ENCODE results near the gene C1orf141. TPM values are rescaled to one million over a fixed set of nuclear protein-coding genes. Genes with fewer than 3 reads are reported as not detected.
"Not testable (repeated sequence)": the region's sequence is repeated elsewhere in the genome, so short reads cannot be mapped to it uniquely, and the experiment has no call there.

C1orf141 gene
- total RNA-seq, 3 donors from 2014 or later: not detected

DNA sequence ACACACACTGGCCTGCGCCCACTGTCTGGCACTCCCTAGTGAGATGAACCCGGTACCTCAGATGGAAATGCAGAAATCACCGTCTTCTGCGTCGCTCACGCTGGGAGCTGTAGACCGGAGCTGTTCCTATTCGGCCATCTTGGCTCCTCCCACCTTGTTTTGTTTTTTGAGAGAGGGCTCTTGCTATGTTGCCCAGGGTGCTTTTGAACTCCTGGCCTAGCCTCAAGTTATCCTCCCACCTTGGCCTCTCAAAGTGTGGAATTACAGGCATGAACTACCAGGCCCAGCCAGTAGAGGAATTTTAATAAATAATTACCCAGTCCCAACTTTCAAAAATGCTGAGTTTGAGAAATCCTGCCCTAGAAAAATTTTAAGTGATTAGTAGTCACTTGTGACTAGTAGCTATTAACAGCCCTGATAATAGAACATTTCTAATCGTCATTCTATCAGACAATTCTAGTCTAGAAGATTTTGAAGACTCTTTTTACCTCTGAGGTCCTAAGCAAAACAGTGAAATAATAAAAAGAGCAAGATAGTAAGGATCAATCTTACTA, 49.9 kb downstream of the C1orf141 start:
- H3K36me3 ChIP-seq: no peaks in the 10 kb centered on the region
- intact Hi-C loops (cut with DNase I; ENCODE audit: low total_unique reads): no loop called here
- no peak for TF ChIP-seq POLR2AphosphoS5 (IDR thresholded peaks at IDR 0.05)
- no peaks in the 10 kb centered on the region for H3K4me1 ChIP-seq
- H3K27me3 ChIP-seq: no peaks in the 10 kb centered on the region
- no peak for DNase-seq (ENCODE audit: low spot score in 2 of 2)
- H3K27ac ChIP-seq: no peak overlapping the region
- no peak overlapping the region for H3K4me3 ChIP-seq
- H3K9me3 ChIP-seq: no peaks in the 10 kb centered on the region

DNA sequence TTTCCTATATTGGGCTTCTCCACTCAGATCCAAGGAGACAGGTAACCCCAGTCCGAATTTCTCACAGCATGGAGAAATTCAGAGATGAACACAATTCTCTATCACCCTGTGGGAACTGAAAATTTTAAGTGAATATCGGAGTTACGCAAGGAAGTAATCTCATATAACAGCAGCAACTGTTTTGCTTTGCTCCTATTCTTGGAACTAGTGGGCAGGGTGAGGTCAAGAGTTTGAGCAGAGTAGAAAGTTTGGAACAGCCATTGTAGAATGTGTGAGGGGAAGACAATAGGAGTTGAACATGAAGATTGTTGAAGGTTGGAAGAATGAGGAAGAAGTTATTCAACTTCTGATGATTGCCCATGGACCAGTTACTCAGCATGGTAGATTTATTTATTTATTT, 56.5 kb downstream of the C1orf141 start:
- no peaks in the 10 kb centered on the region for H3K27me3 ChIP-seq
- H3K9me3 ChIP-seq: no peaks in the 10 kb centered on the region
- intact Hi-C loops (cut with DNase I; ENCODE audit: low total_unique reads): no loop called here
- no peaks in the 10 kb centered on the region for H3K36me3 ChIP-seq
- no peak overlapping the region for H3K27ac ChIP-seq
- no peak overlapping the region for H3K4me3 ChIP-seq
- no peak for TF ChIP-seq POLR2AphosphoS5 (IDR thresholded peaks at IDR 0.05)
- no peak for TF ChIP-seq POLR2A (IDR thresholded peaks at IDR 0.05)
- DNase-seq (ENCODE audit: low spot score in 2 of 2): no peak
- no peaks in the 10 kb centered on the region for H3K4me1 ChIP-seq

- Histone ChIP-seq H3K27me3 (no peaks in the 10 kb centered on the region), H3K27ac (no peak overlapping the region), H3K36me3 (no peaks in the 10 kb centered on the region), H3K4me3 (no peak overlapping the region), H3K9me3 (no peaks in the 10 kb centered on the region), H3K4me1 (no peaks in the 10 kb centered on the region)
- no peak for TF ChIP-seq POLR2AphosphoS5 (IDR thresholded peaks at IDR 0.05)
- no peak for TF ChIP-seq CTCF (IDR thresholded peaks at IDR 0.05)
- no peak for TF ChIP-seq POLR2A (IDR thresholded peaks at IDR 0.05)
- intact Hi-C loops (cut with DNase I; ENCODE audit: low total_unique reads): no loop called here
- no peak for DNase-seq (ENCODE audit: low spot score in 2 of 2)
Observed at GRCh38 chr1:67077593-67077992, 57.2 kb downstream of the C1orf141 start.

- H3K36me3 ChIP-seq: no peaks in the 10 kb centered on the region
- intact Hi-C loops (cut with DNase I; ENCODE audit: low total_unique reads): no loop called here
- H3K9me3 ChIP-seq: peaks cover 6 to 7% of the 10 kb centered on the region in 2 donors
- TF ChIP-seq POLR2AphosphoS5 (IDR thresholded peaks at IDR 0.05) (no peak), CTCF (IDR thresholded peaks at IDR 0.05) (no peak), POLR2A (IDR thresholded peaks at IDR 0.05) (no peak)
- no peaks in the 10 kb centered on the region for H3K4me1 ChIP-seq
- H3K27me3 ChIP-seq: no peaks in the 10 kb centered on the region
- no peak overlapping the region for H3K27ac ChIP-seq
- no peak for DNase-seq (ENCODE audit: low spot score in 2 of 2)
- H3K4me3 ChIP-seq: no peak overlapping the region
Observed at GRCh38 chr1:67072749-67073148, 62.0 kb downstream of the C1orf141 start.

DNA sequence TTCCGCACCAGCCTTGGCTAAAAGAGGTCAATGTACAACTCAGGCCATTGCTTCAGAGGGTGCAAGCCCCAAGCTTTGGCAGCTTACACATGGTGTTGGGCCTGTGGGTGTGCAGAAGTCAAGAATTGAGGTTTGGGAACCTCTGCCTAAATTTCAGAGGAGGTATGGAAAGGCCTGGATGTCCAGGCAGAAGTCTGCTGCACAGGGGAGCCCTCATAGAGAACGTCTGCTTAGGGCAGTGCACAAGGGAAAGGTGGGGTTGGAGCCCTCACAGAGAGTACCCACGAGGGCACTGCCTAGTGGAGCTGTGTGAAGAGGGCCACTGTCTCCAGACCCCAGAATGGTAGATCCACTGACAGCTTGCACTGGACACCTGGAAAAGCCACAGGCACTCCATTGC, 67.1 kb downstream of the C1orf141 start:
- peaks cover 11% of the 10 kb centered on the region in 2 donors for H3K9me3 ChIP-seq
- H3K27ac ChIP-seq; H3K27me3 ChIP-seq; H3K36me3 ChIP-seq; DNase-seq (ENCODE audit: low spot score in 2 of 2); H3K4me3 ChIP-seq; H3K4me1 ChIP-seq: not testable (repeated sequence)
- intact Hi-C loops (cut with DNase I; ENCODE audit: low total_unique reads): loop anchor here (2.0 kb wide), 1 partner anchor 45 kb away; no protein-coding TSS in a partner anchor

DNA sequence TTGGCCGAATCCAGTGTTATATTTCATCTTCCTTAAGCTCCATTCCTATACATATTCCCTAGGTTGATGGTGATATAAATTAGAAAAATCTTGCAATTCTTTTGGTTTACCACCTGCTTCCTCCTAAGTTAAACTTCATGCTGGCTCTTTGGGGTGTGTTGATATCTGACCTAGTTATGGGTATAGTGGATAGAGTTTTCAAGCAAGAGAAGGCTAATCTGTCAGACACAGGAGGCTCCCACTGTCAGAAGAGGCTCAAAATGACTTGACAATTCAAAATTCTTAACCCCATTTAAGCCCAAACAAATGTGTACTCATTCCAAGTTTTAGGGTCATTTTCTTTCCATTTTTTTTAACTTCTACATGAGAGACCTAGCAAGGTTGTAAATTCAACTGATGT, 72.4 kb downstream of the C1orf141 start:
- H3K9me3 ChIP-seq: peaks cover under 1 to 2% of the 10 kb centered on the region in 2 donors
- TF ChIP-seq POLR2A (IDR thresholded peaks at IDR 0.05) (no peak), POLR2AphosphoS5 (IDR thresholded peaks at IDR 0.05) (no peak), CTCF (IDR thresholded peaks at IDR 0.05) (no peak)

DNA sequence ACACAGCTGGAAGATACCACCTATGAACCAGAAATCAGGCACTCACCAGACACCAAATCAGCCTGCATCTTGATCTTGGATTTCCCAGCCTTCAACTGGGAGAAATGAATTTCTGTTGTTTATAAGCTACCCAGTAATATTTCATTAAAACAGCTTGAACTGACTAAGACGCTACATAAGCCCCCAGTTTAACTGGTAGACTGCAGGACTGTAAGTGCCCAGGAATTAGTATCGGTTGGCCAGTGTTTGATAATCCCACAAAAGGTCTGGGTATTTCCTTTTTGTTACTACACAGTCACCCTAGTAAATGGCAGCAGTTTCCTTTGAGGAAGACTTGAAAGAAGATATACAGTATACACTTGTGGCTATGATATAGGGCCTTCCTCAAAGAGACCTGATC, 73.5 kb downstream of the C1orf141 start:
- DNase-seq (ENCODE audit: low spot score in 2 of 2): no peak
- H3K4me3 ChIP-seq: no peak overlapping the region
- H3K36me3 ChIP-seq: no peaks in the 10 kb centered on the region
- no peaks in the 10 kb centered on the region for H3K27me3 ChIP-seq
- no peaks in the 10 kb centered on the region for H3K4me1 ChIP-seq
- no peaks in the 10 kb centered on the region for H3K9me3 ChIP-seq
- TF ChIP-seq CTCF (IDR thresholded peaks at IDR 0.05): no peak
- TF ChIP-seq POLR2AphosphoS5 (IDR thresholded peaks at IDR 0.05): no peak
- TF ChIP-seq POLR2A (IDR thresholded peaks at IDR 0.05): no peak
- intact Hi-C loops (cut with DNase I; ENCODE audit: low total_unique reads): no loop called here
- H3K27ac ChIP-seq: no peak overlapping the region

More for the DNA sequence above, 72.4 kb downstream of the C1orf141 start:
- Histone ChIP-seq H3K4me3 (no peak overlapping the region), H3K27ac (no peak overlapping the region), H3K27me3 (no peaks in the 10 kb centered on the region), H3K36me3 (no peaks in the 10 kb centered on the region), H3K4me1 (no peaks in the 10 kb centered on the region)
- intact Hi-C loops (cut with DNase I; ENCODE audit: low total_unique reads): no loop called here
- no peak for DNase-seq (ENCODE audit: low spot score in 2 of 2)
